HG03521 (cell line): ENCODE data around the gene EBF3.

Source experiments
- ATAC-seq: cut with Tn5 transposase; IDR thresholded peaks from one replicate; pipeline ENCODE4 v1.9.1; 2021; ENCODE audit warnings: mild to moderate bottlenecking, moderate library complexity; ENCODE audit not compliant: unreplicated experiment

Gene EBF3

DNA sequence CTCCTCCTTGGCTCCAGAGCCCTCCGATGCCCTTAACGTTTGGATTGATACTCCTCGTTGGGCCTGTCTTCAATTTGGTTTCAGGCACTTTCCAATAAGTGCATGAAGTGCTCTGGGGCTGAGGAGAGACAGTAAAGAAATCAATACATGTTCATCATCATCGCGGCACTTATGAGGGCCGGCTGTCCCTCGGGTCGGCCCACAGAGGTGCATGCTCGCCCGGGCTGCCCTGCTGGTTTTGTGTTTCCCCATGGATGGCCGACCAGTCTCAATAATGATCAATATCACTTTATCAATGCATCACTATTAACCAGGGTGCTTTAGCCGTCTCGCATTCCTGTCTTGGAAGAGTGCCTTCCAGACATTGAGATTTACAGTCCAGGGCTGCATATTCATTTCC lies 154.2 kb downstream of the EBF3 start:
- ATAC-seq: no peak

GRCh38 chr10:129809431-129809830 lies 154.6 kb downstream of the EBF3 start:
- no peak for ATAC-seq

DNA sequence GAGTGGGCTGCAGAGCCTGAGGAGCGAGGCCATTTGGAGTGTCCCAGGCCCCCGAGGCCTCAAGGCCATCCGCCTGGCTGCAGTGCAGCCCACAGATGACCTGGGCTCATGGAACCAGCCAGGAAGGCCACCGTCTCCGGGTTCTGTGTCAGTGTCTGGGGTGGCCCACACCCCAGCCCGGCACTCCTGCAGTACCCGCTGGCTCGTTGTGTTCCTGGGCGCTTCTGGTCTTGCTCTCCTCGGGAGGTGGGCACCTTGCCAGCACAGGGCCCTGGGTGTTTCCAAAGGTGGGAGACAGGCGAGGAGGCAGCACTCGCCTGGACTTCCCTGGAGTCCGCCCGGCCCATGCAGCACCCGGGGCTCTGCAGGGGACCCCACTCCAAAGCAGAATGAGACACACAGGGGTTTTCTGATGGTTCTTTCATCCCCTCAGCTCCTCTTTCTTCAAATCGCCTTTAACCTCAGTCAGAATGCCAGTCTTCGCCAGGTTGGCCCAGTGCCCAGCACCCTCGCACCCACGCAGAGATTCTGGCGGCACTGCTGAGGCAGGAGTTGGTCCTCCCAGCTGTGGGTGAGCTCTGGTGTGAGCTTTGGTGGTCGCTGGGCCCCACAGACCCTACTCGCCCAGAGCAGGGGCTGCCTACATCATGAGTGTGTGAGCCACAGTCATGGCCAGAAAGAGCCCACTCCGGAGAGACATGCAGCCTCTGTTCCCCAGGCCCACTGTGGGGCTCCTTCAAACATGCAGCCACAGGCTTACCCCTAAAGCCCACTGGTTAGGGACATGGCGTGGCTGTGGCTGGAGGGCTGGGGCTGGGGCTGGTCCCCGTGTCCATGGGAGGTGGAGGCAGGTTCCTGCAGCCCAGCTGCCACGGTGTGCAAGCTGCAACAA lies 155.7 kb downstream of the EBF3 start:
- no peak for ATAC-seq

DNA sequence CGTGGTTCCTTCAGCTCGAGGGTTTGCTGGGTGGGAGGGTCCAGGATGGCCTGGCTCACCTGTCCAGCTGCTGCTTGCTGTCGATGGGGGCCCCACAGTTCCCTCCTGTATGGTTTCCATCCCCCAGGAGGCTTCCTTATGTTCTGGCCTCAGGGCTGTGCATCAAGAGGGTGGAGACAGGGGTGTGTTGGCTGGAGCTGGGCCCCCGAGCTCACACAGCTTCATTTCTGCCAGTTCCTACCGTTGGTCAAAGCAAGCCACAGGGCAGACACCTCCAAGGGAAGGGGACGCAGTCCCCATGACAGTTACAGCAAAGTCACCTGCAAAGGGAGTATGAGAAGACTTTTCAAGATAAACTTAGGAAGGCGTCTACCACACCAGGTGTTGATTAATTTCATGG lies 156.9 kb downstream of the EBF3 start:
- ATAC-seq: no peak

GRCh38 chr10:129800796-129801340 lies 163.2 kb downstream of the EBF3 start:
- no peak for ATAC-seq

GRCh38 chr10:129799942-129800341 lies 164.1 kb downstream of the EBF3 start:
- ATAC-seq: no peak

- ATAC-seq: no peak
These were observed 167.2 kb downstream of the EBF3 start for GRCh38 chr10:129796710-129797420.

DNA sequence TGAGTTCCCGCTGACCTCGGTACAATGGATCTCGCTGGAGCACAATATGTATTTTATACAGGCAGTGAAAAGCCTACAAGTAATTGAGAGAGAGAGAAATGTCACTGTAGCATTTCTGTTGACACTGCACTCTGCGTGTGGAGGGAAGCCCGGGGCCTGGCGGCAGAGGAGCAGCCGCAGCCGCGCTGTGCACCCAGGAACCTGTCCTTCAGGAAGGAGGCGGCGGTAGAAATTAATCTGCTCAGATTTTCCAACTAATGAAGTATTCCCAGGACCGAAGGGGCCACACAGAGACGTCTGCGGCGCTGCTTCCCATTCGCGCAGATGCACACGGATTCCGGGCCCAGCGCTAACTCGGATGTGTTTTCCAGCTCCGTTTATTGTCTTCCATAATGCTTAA lies 170.1 kb downstream of the EBF3 start:
- no peak for ATAC-seq

- ATAC-seq: no peak
These were observed 170.6 kb downstream of the EBF3 start for GRCh38 chr10:129793479-129793878.

- no peak for ATAC-seq
These were observed 171.2 kb downstream of the EBF3 start for GRCh38 chr10:129792864-129793263.

GRCh38 chr10:129792141-129792540 lies 171.9 kb downstream of the EBF3 start:
- no peak for ATAC-seq

DNA sequence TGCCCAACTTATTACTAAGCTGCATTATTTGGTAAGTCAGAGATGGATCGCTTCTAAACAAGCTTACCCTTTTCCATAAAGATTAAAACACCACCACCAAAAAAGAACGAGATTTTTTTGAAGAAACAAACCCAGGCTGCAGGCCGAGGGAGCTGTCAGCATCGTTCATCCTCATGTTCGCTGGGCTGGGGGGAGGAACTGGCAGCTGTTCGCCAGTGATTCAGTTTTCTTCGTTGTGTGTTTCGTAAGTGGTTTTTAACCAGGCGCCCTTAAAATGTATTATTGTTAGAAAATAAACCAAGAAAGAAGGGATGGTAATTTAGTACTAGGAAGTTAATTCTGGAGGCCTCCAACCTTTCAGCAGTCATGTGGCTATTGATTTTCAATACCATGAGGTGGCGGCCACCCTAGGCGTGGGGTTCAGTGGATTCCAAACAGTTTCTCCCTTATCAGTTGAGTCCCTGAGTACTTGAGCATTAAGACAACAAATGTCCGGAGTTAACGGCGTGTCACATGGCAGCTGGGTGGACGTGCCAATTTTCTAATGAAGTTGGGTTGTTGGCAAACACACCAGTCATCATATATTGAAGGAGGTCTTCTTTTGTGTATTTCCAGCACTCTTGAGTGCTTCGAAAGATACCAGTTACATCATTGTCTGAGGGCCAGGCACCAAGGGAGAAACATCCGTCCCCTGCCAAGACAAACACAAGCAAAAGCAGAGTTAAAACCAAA lies 173.2 kb downstream of the EBF3 start:
- ATAC-seq: no peak

DNA sequence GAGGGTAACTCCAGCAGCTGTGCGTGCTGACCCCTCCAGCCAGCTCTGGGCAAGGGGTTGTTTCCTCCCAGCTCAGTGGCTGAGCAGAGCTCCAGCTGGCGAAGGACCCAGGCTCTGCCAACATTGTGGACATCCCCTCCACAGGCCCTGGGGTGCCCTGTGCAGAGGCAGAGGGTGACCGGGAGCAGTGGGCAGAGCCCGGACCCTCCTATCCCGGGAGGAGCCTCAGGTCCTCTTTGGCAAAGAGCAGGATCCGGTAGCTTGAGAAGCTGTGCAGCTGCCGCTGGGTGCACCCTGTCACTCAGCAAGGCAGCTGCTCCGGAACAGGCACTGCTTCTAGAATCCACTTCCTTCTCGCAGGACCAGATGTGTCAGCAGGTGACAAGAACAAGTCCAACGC lies 175.9 kb downstream of the EBF3 start:
- no peak for ATAC-seq

DNA sequence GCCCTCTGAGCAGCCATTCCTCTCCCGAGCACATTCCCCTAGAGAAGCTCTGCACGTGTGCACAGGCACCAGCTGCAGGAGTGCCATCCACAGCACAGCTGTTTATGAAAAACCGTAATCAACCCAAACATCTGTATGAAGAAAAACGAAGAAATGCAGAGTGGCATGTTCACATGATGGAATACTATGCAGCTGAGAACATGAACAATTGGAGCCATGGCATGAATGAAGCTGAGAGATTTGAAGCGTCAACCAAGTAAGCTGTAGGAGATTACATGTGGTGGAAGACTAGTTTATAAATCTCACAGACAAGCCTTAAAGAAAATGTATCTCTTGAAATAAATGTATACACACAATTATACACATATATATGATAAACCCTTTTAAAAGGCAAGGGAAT lies 176.5 kb downstream of the EBF3 start:
- ATAC-seq: no peak

GRCh38 chr10:129786216-129786615 lies 177.9 kb downstream of the EBF3 start:
- no peak for ATAC-seq

- no peak for ATAC-seq
These were observed 178.5 kb downstream of the EBF3 start for GRCh38 chr10:129785536-129785981.
